ENCODE results near the gene OSBPL10. TPM values are rescaled to one million over a fixed set of nuclear protein-coding genes. Genes with fewer than 3 reads are reported as not detected.
"Not testable (repeated sequence)": the region's sequence is repeated elsewhere in the genome, so short reads cannot be mapped to it uniquely, and the experiment has no call there.

OSBPL10 gene
- total and polyA plus RNA-seq, 9 donors, result 2.5 to 36.6 (median 10.6) TPM

DNA sequence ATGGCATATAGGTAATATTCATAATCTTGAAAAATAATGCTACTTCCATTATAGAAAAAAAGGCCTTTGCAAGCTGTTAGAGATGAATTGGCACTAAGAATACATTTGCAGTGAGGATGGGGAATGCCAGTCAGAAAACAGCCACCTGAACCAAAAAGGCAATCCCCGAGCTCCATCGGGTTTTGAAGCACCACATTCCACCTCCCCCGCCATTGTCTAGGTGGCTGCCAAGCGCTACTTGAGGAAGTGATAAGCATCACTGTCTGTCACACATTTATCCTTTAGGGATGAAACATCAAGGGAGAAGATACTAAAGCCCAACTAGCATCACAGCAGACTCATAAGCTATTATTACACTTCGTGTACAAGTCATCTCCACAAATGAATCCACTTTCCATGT is 112.8 kb downstream of the OSBPL10 start:
- 83 to 94% (median 90%) methylated on average over 5 of the region's 5 CpGs for whole genome bisulfite sequencing, 3 donors
- H3K27ac ChIP-seq, result no peak overlapping the region
- TF ChIP-seq, protein P1, sequence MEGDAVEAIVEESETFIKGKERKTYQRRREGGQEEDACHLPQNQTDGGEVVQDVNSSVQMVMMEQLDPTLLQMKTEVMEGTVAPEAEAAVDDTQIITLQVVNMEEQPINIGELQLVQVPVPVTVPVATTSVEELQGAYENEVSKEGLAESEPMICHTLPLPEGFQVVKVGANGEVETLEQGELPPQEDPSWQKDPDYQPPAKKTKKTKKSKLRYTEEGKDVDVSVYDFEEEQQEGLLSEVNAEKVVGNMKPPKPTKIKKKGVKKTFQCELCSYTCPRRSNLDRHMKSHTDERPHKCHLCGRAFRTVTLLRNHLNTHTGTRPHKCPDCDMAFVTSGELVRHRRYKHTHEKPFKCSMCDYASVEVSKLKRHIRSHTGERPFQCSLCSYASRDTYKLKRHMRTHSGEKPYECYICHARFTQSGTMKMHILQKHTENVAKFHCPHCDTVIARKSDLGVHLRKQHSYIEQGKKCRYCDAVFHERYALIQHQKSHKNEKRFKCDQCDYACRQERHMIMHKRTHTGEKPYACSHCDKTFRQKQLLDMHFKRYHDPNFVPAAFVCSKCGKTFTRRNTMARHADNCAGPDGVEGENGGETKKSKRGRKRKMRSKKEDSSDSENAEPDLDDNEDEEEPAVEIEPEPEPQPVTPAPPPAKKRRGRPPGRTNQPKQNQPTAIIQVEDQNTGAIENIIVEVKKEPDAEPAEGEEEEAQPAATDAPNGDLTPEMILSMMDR (IDR thresholded peaks at IDR 0.05), result no peak
- TF ChIP-seq POLR2A (IDR thresholded peaks at IDR 0.05), result no peak
- TF ChIP-seq EP300 (IDR thresholded peaks at IDR 0.05), result no peak
- H3K36me3 ChIP-seq, result no peaks in the 10 kb centered on the region
- H3K27me3 ChIP-seq, result no peaks in the 10 kb centered on the region
- no peaks in the 10 kb centered on the region for H3K4me1 ChIP-seq (ENCODE audit: insufficient read depth)
- no peak overlapping the region for H3K4me3 ChIP-seq
- intact Hi-C loops (cut with DNase I), result no loop called here
- DNase-seq, result no peak
- no peaks in the 10 kb centered on the region for H3K9me3 ChIP-seq

DNA sequence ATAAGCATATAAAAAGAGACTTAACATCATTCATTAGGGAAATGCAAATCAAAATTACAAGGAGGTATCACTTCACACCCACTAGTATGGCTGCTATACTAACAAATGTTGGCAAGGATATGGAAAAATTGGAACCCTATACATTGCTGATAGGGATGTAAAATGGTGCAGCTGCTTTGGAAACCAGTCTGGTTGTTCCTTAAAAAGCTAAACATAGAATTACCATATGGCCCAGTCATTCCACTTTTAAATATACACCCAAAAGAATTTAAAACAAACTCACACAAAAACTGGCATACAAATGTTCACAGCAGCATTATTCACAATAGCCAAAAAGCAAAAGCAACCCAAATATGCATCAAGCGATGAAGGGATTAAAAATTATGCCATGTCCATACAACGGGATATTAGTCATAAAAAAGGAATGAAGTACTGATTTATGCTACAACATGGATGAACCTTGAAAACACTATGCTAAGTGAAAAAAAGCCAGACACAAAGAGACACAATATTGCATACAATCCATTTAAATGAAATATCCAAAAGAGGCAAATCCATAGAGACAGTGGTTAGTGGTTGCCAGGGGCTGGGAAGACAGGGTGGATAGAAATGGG is 118.3 kb downstream of the OSBPL10 start:
- TF ChIP-seq POLR2A (IDR thresholded peaks at IDR 0.05) (no peak), EP300 (IDR thresholded peaks at IDR 0.05) (no peak)
- TF ChIP-seq, protein P1 (IDR thresholded peaks at IDR 0.05), result no peak
- no peaks in the 10 kb centered on the region for H3K36me3 ChIP-seq
- no peak for DNase-seq
- H3K4me3 ChIP-seq, result no peak overlapping the region
- no peaks in the 10 kb centered on the region for H3K9me3 ChIP-seq
- WGBS, 3 donors, result 59 to 78% (median 73%) methylated on average over 2 of the region's 2 CpGs
- no peaks in the 10 kb centered on the region for H3K4me1 ChIP-seq (ENCODE audit: insufficient read depth)
- H3K27me3 ChIP-seq, result no peaks in the 10 kb centered on the region
- no peak overlapping the region for H3K27ac ChIP-seq
- intact Hi-C loops (cut with DNase I), result no loop called here

DNA sequence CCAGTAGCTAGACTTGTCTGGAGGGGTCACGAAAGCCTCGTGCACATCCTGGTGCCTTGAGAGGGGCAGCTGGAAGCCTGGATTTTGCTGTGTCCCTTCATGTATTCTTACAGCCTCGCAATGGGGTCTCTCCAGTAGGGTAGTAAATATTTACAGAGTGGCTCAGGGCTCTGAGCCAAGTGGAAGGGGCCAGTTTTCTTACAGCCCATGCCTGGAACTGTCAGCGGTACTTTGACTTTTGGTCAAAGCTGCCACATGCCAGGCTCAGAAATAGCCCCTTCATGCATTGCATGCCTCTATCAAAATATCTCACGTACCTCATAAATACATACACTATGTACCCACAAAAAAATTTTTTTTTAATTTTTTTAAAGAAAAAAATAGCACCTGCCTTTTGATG is 119.2 kb downstream of the OSBPL10 start:
- H3K27me3 ChIP-seq, result no peaks in the 10 kb centered on the region
- H3K4me1 ChIP-seq (ENCODE audit: insufficient read depth), result no peaks in the 10 kb centered on the region
- WGBS, 3 donors, result 86 to 95% (median 90%) methylated on average over 5 of the region's 5 CpGs
- H3K9me3 ChIP-seq, result no peaks in the 10 kb centered on the region
- no peak for TF ChIP-seq EP300 (IDR thresholded peaks at IDR 0.05)
- TF ChIP-seq POLR2A (IDR thresholded peaks at IDR 0.05), result no peak
- TF ChIP-seq, protein P1 (IDR thresholded peaks at IDR 0.05), result no peak
- no peak overlapping the region for H3K4me3 ChIP-seq
- H3K27ac ChIP-seq, result no peak overlapping the region
- intact Hi-C loops (cut with DNase I), result no loop called here
- H3K36me3 ChIP-seq, result no peaks in the 10 kb centered on the region
- no peak for DNase-seq

DNA sequence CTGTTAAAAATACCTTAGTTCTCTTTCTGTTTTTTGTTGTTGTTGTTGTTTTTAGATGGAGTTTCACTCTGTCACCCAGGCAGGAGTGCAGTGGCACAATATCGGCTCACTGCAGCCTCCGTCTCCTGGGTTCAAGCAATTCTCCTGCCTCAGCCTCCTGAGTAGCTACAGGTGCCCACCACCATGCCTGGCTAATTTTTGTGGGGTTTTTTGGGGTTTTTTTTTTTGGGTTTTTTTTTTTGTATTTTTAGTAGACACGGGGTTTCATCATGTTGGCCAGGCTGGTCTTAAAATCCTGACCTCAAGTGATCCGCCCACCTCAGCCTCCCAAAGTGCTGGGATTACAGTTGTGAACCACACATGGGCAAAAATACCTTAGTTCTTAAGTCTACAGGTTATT is 120.4 kb downstream of the OSBPL10 start:
- H3K27ac ChIP-seq; DNase-seq; H3K4me1 ChIP-seq (ENCODE audit: insufficient read depth); intact Hi-C loops (cut with DNase I); H3K4me3 ChIP-seq; H3K36me3 ChIP-seq; H3K9me3 ChIP-seq; H3K27me3 ChIP-seq: not testable (repeated sequence)
- WGBS, 3 donors, result 95 to 97% (median 95%) methylated on average over 4 of the region's 4 CpGs

DNA sequence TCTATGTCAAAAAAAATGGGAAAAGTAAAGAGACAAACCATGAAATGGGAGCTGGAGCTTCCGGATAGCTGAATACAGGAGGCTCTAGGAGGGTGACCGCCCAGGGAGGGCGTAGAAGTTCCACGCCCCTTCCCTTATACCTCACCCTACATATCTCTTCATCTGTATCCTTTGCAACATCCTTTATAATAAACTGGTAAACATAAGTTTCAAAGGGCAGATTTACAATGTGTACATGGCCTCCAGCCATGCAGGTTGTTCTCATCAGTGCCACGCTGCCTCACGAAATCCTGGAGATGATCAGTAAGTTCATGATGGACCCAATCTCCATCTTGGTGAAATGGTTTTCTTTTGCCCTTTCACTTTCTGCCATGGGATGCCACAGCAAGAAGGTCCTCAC is 121.8 kb downstream of the OSBPL10 start:
- Histone ChIP-seq H3K27ac (no peak overlapping the region), H3K4me1 (ENCODE audit: insufficient read depth) (no peaks in the 10 kb centered on the region), H3K9me3 (no peaks in the 10 kb centered on the region), H3K36me3 (no peaks in the 10 kb centered on the region), H3K27me3 (no peaks in the 10 kb centered on the region), H3K4me3 (no peak overlapping the region)
- TF ChIP-seq POLR2A (IDR thresholded peaks at IDR 0.05), result no peak
- TF ChIP-seq EP300 (IDR thresholded peaks at IDR 0.05), result no peak
- TF ChIP-seq, protein P1 (IDR thresholded peaks at IDR 0.05), result no peak
- intact Hi-C loops (cut with DNase I), result no loop called here
- 89 to 98% (median 98%) methylated on average over 6 of the region's 6 CpGs for WGBS, 3 donors
- no peak for DNase-seq

All from ovary (tissue), 9 donors.